OCI-LY7 (cell line): ENCODE data around the gene SLC13A3. TPM values are rescaled to one million over a fixed set of nuclear protein-coding genes. Genes with fewer than 3 reads are reported as not detected.

Experiments
- BruUV-seq: library from RNA; stranded (reverse); fragments of 400-500 nt; replicated peaks from 2 replicates; lab custom pipeline; 2021; lab: Mats Ljungman, UMichigan
- CTCF ChIA-PET: fragments of 300-600 bp; sonication (Branson Sonifier 250); formaldehyde crosslinking; loops from one replicate; lab custom pipeline; 2022; ENCODE audit warnings: antibody characterized with exemption; ENCODE audit not compliant: unreplicated experiment; lab: Charles Lee
- POLR2A ChIA-PET: fragments of 300-600 bp; sonication (Branson Sonifier 250); formaldehyde crosslinking; loops from one replicate; lab custom pipeline; 2022; ENCODE audit warnings: antibody characterized with exemption; lab: Charles Lee
- DNase-seq: peaks from one replicate; pipeline ENCODE4 v3.0.0-alpha.2; 2015; ENCODE audit warnings: low spot score
- H2AFZ ChIP-seq: fragments of 200-600 bp; sonication (generic), shearing (Covaris generic); 2 replicates; pipeline ENCODE4 v1.6.1; 2014; ENCODE audit warnings: mild to moderate bottlenecking, antibody characterized with exemption, low read length, moderate library complexity
- H3K27ac ChIP-seq: fragments of 200-600 bp; sonication (generic); 2 replicates; pipeline ENCODE4 v1.5.1; 2014; ENCODE audit warnings: mixed run types, low read depth, mild to moderate bottlenecking, moderate library complexity, low read length, inconsistent platforms; ENCODE audit not compliant: poor library complexity, severe bottlenecking
- H3K36me3 ChIP-seq: fragments of 200-600 bp; sonication (generic); 2 replicates; pipeline ENCODE4 v1.6.1; 2014; ENCODE audit warnings: mild to moderate bottlenecking, antibody characterized with exemption, low read length, moderate library complexity, mixed read lengths; ENCODE audit not compliant: insufficient read depth
- H3K4me1 ChIP-seq: fragments of 200-600 bp; sonication (generic); 2 replicates; pipeline ENCODE4 v1.5.1; 2014; ENCODE audit warnings: mild to moderate bottlenecking, low read length; ENCODE audit not compliant: insufficient read depth, poor library complexity, severe bottlenecking
- H3K4me2 ChIP-seq: fragments of 200-600 bp; sonication (generic); 2 replicates; pipeline ENCODE4 v1.6.1; 2014; ENCODE audit warnings: mild to moderate bottlenecking, low read length
- H3K4me3 ChIP-seq: fragments of 200-600 bp; sonication (generic); 2 replicates; pipeline ENCODE4 v1.5.1; 2014; ENCODE audit warnings: mild to moderate bottlenecking, low read depth, low read length; ENCODE audit not compliant: poor library complexity, severe bottlenecking
- H3K79me2 ChIP-seq: fragments of 200-600 bp; sonication (generic); 2 replicates; pipeline ENCODE4 v1.6.1; 2016; ENCODE audit warnings: low read depth, mild to moderate bottlenecking, low read length, moderate library complexity, mixed read lengths; ENCODE audit not compliant: insufficient read depth
- H3K9me2 ChIP-seq: fragments of 200-600 bp; sonication (generic); 2 replicates; pipeline ENCODE4 v1.6.1; 2016; ENCODE audit warnings: mild to moderate bottlenecking, low read length, mixed read lengths; ENCODE audit not compliant: insufficient read depth
- H3K9me3 ChIP-seq: fragments of 200-600 bp; sonication (generic); 2 replicates; pipeline ENCODE4 v1.6.1; 2014; ENCODE audit warnings: mild to moderate bottlenecking, mixed run types, low read length, mixed read lengths
- H4K20me1 ChIP-seq: fragments of 200-600 bp; sonication (generic); 2 replicates; pipeline ENCODE4 v1.6.1; 2014; ENCODE audit warnings: mild to moderate bottlenecking, antibody characterized with exemption, low read length, moderate library complexity, mixed read lengths; ENCODE audit not compliant: insufficient read depth
- EZH2phosphoT487 ChIP-seq: fragments of 200-600 bp; sonication (generic); IDR thresholded peaks from 2 replicates; pipeline ENCODE4 v1.6.1; 2018; ENCODE audit warnings: low read depth, borderline replicate concordance, mild to moderate bottlenecking, mixed run types, antibody characterized with exemption, low read length, moderate library complexity, mixed read lengths
- intact Hi-C: fragments of 100-400 bp; cut with micrococcal nuclease; formaldehyde crosslinking; loops from one replicate; pipeline ENCODE4 v1.10.0; 2022; ENCODE audit not compliant: unreplicated experiment
- total RNA-seq, 2 experiments: library from RNA; depleted of rRNA in 1 of 2; stranded (reverse); fragments of >200 nt in 1 of 2; shearing (Covaris generic) in 1 of 2; gene quantifications; 2 replicates each; pipeline ENCODE4 v1.2.3, GENCODE V29; 2014 to 2022
- TF ChIP-seq, protein P1 (sequence below): fragments of 200-600 bp; sonication (generic); conservative IDR thresholded peaks from 2 replicates; pipeline ENCODE4 v1.5.1; 2014; ENCODE audit warnings: mild to moderate bottlenecking, antibody characterized with exemption, low read length, moderate library complexity, mixed read lengths

The SLC13A3 gene
- total RNA-seq, 2 experiments from 2014 or later = not detected

DNA sequence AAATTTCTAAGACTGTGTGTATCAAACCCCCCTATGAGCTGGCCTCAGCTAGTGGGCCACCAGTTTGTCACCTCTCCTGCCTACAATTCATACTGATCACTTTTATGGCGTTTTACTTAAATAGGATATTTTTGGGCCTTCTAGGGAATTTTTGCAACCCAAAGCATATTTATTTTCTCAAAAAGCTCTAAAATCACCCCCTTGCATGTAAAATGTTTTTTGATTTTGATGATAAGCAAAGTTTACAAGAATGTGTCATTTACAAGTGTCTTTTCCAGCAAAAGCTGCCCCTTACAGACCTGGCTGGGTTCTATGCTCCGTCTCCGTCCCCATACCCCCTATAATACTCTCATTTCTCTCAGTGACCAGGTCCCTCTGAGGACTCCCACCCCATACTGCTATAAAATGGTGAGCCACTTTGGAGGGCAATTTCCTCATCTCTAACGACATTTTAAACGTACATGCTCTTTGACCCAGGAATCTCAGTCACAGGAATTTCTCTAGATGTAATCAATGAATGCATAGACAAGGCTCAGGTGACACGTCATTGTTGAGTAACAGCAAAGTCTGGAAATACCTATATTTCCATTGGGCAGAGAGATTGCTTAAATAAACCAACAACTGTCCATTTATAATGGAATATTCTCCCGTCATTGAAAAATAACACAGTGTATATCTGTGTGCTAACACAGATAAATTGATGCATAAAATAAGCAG lies 86.9 kb downstream of the SLC13A3 start:
- H3K9me2 ChIP-seq = no peaks in the 10 kb centered on the region
- ChIA-PET POLR2A (no interaction called here), CTCF (no interaction called here)
- H3K4me1 ChIP-seq = no peaks in the 10 kb centered on the region
- no peaks in the 10 kb centered on the region for H3K79me2 ChIP-seq
- no peak overlapping the region for H2AFZ ChIP-seq
- no peak overlapping the region for H3K27ac ChIP-seq
- no peaks in the 10 kb centered on the region for H4K20me1 ChIP-seq
- H3K4me2 ChIP-seq = no peak overlapping the region
- BruUV-seq = no TSS peak
- TF ChIP-seq EZH2phosphoT487 = no peak
- H3K9me3 ChIP-seq = no peaks in the 10 kb centered on the region
- H3K36me3 ChIP-seq = no peaks in the 10 kb centered on the region
- intact Hi-C loops = no loop called here
- no peak for DNase-seq
- H3K4me3 ChIP-seq = no peak overlapping the region

DNA sequence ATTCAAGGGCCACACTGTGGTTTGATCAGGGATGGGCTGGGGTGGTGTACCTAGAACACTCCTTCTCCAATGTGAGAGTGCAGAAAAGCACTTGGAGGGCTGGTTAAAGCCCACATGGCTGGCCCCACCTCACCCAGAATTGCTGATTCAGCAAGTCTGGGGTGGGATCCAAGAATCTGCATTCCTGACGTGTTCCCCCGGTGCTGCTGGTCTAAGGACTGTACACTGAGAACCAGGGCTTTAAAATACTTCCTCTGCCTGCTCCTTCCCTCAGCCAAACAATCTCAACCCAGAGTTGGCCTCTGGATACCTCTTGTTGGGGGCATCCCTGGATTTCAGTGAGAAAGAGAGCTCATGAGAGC lies 87.4 kb downstream of the SLC13A3 start:
- Histone ChIP-seq H3K79me2 (no peaks in the 10 kb centered on the region), H3K27ac (no peak overlapping the region), H3K4me2 (no peak overlapping the region), H3K36me3 (no peaks in the 10 kb centered on the region), H2AFZ (no peak overlapping the region), H3K4me3 (no peak overlapping the region), H3K9me3 (no peaks in the 10 kb centered on the region), H4K20me1 (no peaks in the 10 kb centered on the region), H3K4me1 (no peaks in the 10 kb centered on the region), H3K9me2 (no peaks in the 10 kb centered on the region)
- ChIA-PET CTCF (no interaction called here), POLR2A (no interaction called here)
- TF ChIP-seq EZH2phosphoT487 = no peak
- TF ChIP-seq, protein P1, sequence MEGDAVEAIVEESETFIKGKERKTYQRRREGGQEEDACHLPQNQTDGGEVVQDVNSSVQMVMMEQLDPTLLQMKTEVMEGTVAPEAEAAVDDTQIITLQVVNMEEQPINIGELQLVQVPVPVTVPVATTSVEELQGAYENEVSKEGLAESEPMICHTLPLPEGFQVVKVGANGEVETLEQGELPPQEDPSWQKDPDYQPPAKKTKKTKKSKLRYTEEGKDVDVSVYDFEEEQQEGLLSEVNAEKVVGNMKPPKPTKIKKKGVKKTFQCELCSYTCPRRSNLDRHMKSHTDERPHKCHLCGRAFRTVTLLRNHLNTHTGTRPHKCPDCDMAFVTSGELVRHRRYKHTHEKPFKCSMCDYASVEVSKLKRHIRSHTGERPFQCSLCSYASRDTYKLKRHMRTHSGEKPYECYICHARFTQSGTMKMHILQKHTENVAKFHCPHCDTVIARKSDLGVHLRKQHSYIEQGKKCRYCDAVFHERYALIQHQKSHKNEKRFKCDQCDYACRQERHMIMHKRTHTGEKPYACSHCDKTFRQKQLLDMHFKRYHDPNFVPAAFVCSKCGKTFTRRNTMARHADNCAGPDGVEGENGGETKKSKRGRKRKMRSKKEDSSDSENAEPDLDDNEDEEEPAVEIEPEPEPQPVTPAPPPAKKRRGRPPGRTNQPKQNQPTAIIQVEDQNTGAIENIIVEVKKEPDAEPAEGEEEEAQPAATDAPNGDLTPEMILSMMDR = no peak
- no peak for DNase-seq
- no TSS peak for BruUV-seq
- intact Hi-C loops = no loop called here

DNA sequence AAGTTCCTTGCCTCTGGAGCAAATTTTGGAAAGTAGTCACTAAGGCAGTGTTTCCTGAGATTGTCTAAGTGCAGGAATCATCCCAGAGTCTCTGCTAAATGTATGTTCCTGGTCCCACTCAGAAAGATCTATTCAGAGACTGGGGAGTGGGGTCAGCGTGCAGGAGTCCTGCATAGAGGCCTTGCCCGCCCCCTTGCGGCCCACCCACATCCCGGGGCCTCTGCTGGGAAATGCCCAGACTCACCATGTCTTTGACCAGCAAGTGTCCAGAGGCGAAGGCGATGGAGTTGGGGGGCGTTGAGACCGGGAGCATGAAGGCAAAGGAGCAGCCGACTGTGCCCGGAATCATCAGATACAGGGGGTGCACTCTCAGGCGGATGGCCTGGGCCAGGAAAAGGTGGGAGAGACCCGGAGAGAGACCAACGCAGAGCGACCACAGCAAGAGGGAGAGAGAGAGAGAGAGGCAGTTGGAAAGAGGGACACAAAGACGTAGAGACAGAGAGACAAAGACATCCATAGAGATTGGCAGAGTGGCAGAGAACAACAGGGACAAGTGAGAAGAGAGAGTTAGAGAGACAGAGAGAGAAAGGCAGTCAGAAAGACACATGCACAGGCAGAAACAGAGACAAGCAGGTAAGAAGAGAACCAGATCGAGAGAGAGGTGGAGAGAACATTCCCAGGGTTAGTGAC lies 87.9 kb downstream of the SLC13A3 start:
- intact Hi-C loops = no loop called here
- Histone ChIP-seq H2AFZ (no peak overlapping the region), H3K9me2 (no peaks in the 10 kb centered on the region), H3K4me1 (no peaks in the 10 kb centered on the region), H3K4me3 (no peak overlapping the region), H3K36me3 (no peaks in the 10 kb centered on the region), H3K79me2 (no peaks in the 10 kb centered on the region), H3K4me2 (no peak overlapping the region), H4K20me1 (no peaks in the 10 kb centered on the region), H3K27ac (no peak overlapping the region), H3K9me3 (no peaks in the 10 kb centered on the region)
- TF ChIP-seq, protein P1 = no peak
- TF ChIP-seq EZH2phosphoT487 = no peak
- ChIA-PET CTCF (no interaction called here), POLR2A (no interaction called here)
- no TSS peak for BruUV-seq
- DNase-seq = no peak
